Measurements from ENCODE around the gene CHAF1B.

- TF ChIP-seq CTCF (IDR thresholded peaks at IDR 0.05): no peak
- TF ChIP-seq RAD21 (IDR thresholded peaks at IDR 0.05; ENCODE audit: low read length): no peak
- TF ChIP-seq TEAD4 (IDR thresholded peaks at IDR 0.05; ENCODE audit: borderline replicate concordance, insufficient read depth): no peak
- no peak for TF ChIP-seq TAF1 (IDR thresholded peaks at IDR 0.05; ENCODE audit: borderline replicate concordance, low read depth, low read length)
- no peak for TF ChIP-seq MAX (IDR thresholded peaks at IDR 0.05; ENCODE audit: low read depth)
- no peak for TF ChIP-seq EZH2phosphoT487 (IDR thresholded peaks at IDR 0.05; ENCODE audit: borderline replicate concordance, low read depth)
- no peak for TF ChIP-seq REST (IDR thresholded peaks at IDR 0.05; ENCODE audit: low read depth, low read length)
- no peak for TF ChIP-seq GABPA (IDR thresholded peaks at IDR 0.05; ENCODE audit: low read depth)
- TF ChIP-seq MXI1 (IDR thresholded peaks at IDR 0.05; ENCODE audit: low read depth, low read length): no peak
- TF ChIP-seq NRF1 (IDR thresholded peaks at IDR 0.05; ENCODE audit: low read depth, low read length): no peak
- no peak for TF ChIP-seq RFX5 (IDR thresholded peaks at IDR 0.05; ENCODE audit: low read length)
- TF ChIP-seq NFIC (IDR thresholded peaks at IDR 0.05; ENCODE audit: borderline replicate concordance): no peak
- no peak for TF ChIP-seq EP300 (IDR thresholded peaks at IDR 0.05; ENCODE audit: borderline replicate concordance in 1 of 2, low read depth in 1 of 2, low read length in 1 of 2)
- TF ChIP-seq ZBTB33 (IDR thresholded peaks at IDR 0.05; ENCODE audit: borderline replicate concordance, low read depth): no peak
Observed at GRCh38 chr21:36347962-36348328, 37.2 kb upstream of the CHAF1B start.

All from SK-N-SH (cell line).